ENCODE data around the gene GPR33.

DNA sequence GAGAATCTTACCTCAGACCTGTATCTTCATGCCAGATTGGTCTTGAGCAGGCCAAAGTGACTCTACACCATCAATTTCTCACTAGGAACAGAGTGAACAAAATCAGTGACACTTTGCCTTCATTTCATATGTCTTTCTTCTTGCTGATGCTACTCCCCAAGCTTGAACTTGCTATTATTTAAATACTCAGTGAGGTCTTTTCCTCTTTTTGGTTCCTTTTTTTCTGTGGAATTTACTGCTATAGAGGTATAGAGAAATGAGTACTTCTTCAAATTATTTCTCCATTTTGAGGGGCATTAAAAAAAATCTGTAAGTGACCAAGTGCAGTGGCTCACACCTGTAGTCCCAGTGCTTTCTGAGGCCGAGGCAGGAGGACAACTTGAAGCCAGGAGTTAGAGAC, at the start of gene GPR33:
- TF ChIP-seq, protein P1, sequence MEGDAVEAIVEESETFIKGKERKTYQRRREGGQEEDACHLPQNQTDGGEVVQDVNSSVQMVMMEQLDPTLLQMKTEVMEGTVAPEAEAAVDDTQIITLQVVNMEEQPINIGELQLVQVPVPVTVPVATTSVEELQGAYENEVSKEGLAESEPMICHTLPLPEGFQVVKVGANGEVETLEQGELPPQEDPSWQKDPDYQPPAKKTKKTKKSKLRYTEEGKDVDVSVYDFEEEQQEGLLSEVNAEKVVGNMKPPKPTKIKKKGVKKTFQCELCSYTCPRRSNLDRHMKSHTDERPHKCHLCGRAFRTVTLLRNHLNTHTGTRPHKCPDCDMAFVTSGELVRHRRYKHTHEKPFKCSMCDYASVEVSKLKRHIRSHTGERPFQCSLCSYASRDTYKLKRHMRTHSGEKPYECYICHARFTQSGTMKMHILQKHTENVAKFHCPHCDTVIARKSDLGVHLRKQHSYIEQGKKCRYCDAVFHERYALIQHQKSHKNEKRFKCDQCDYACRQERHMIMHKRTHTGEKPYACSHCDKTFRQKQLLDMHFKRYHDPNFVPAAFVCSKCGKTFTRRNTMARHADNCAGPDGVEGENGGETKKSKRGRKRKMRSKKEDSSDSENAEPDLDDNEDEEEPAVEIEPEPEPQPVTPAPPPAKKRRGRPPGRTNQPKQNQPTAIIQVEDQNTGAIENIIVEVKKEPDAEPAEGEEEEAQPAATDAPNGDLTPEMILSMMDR (IDR thresholded peaks at IDR 0.05; ENCODE audit: low read depth, low read length): no peak
- TF ChIP-seq, protein P2, sequence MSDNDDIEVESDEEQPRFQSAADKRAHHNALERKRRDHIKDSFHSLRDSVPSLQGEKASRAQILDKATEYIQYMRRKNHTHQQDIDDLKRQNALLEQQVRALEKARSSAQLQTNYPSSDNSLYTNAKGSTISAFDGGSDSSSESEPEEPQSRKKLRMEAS (IDR thresholded peaks at IDR 0.05; ENCODE audit: low read depth, low read length): no peak
- TF ChIP-seq MYC (IDR thresholded peaks at IDR 0.05; ENCODE audit: low read depth, low read length): no peak

Measured in NB4 (cell line).